K562 (cell line): ENCODE data around the gene WDR93. TPM values are rescaled to one million over a fixed set of nuclear protein-coding genes. Genes with fewer than 3 reads are reported as not detected.
A peak's percentile ranks its signal among the peaks of the same experiment; 100 is the strongest.

ENCODE experiments used
- ARID2 ChIP-seq: fragments of 450-650 bp; IDR thresholded peaks from 2 replicates; pipeline ENCODE4 v1.6.1; 2017; ENCODE audit warnings: antibody characterized with exemption, mild to moderate bottlenecking
- ATF3 ChIP-seq, 2 experiments: fragments of 450-650 bp in 1 of 2; sonication (generic) in 1 of 2; formaldehyde crosslinking in 1 of 2; IDR thresholded peaks in 1 of 2; conservative IDR thresholded peaks in 1 of 2; 2 replicates each; pipeline versions ENCODE4 v1.6.1 to v1.8.1; 2016 to 2023; ENCODE audit warnings: mild to moderate bottlenecking in 2 of 2, moderate library complexity in 2 of 2, inconsistent platforms in 1 of 2, missing genetic modification reagents in 1 of 2
- ATF4 ChIP-seq: fragments of 450-650 bp; formaldehyde crosslinking; IDR thresholded peaks from 2 replicates; pipeline ENCODE4 v1.4.0; 2022; ENCODE audit warnings: mild to moderate bottlenecking, moderate library complexity
- DEAF1 ChIP-seq: fragments of 450-650 bp; formaldehyde crosslinking; IDR thresholded peaks from 2 replicates; pipeline ENCODE4 v1.4.0; 2020; ENCODE audit warnings: mild to moderate bottlenecking, moderate library complexity
- MEF2D ChIP-seq: conservative IDR thresholded peaks from 2 replicates; pipeline ENCODE4 v1.6.1; 2016; ENCODE audit warnings: low read depth, missing genetic modification characterization, missing compliant biosample characterization
- TCF15 ChIP-seq: fragments of 250-450 bp; sonication (Bioruptor Pico); IDR thresholded peaks from 2 replicates; pipeline ENCODE4 v1.8.0; 2022; ENCODE audit warnings: moderate library complexity, mild to moderate bottlenecking, inconsistent platforms
- TFAP4 ChIP-seq: sonication (generic); formaldehyde crosslinking; IDR thresholded peaks from 2 replicates; pipeline ENCODE4 v1.8.0; 2022; ENCODE audit warnings: missing genetic modification reagents, mild to moderate bottlenecking, moderate library complexity, borderline replicate concordance
- ZNF740 ChIP-seq, 3 experiments: fragments of 200-800 bp in 1 of 3; sonication (Bioruptor generic) in 1 of 3; sonication (generic) in 1 of 3; formaldehyde crosslinking in 1 of 3; IDR thresholded peaks; 2 replicates each; pipeline versions ENCODE4 v1.6.1 to v1.8.0; 2016 to 2022; ENCODE audit warnings: mild to moderate bottlenecking in 2 of 3, missing compliant biosample characterization in 2 of 3, missing genetic modification characterization in 2 of 3, missing genetic modification reagents in 1 of 3
- ZNF77 ChIP-seq: fragments of 250-450 bp; sonication (Bioruptor Pico); IDR thresholded peaks from 2 replicates; pipeline ENCODE4 v1.5.0; 2020
- polyA plus RNA-seq, 8 experiments: library from polyadenylated mRNA; depleted of rRNA in 4 of 8; stranded (reverse) in 5 of 8; unstranded in 3 of 8; fragments of >200 nt; fragmentation: Nextera tagmentation in 2 of 8; fragmentation: Illumina TruSeq in 1 of 8; extraction: Ambion mirVana in 2 of 8; extraction: Trizol in 1 of 8; gene quantifications; 2 replicates each; pipeline versions ENCODE4 v1.2.1 to v1.2.3, GENCODE V29; 2011 to 2014; ENCODE audit warnings: inconsistent platforms in 1 of 8, missing spikeins in 1 of 8
- total RNA-seq, 7 experiments: library from RNA; depleted of rRNA in 6 of 7; stranded (reverse); fragments of >200 nt in 6 of 7; fragmentation: Illumina TruSeq in 2 of 7; extraction: Trizol in 2 of 7; gene quantifications; 2 replicates each; pipeline versions ENCODE4 v1.2.1 to v1.2.3, GENCODE V29; 2011 to 2021; ENCODE audit warnings: low replicate concordance in 1 of 7
- TF ChIP-seq, protein P1 (sequence below): fragments of 450-650 bp; IDR thresholded peaks from 2 replicates; pipeline ENCODE4 v1.7.0; 2016; ENCODE audit warnings: borderline replicate concordance
- TF ChIP-seq, protein P2 (sequence below): fragments of 450-650 bp; formaldehyde crosslinking; IDR thresholded peaks from 2 replicates; pipeline ENCODE4 v1.4.0; 2020; ENCODE audit warnings: mild to moderate bottlenecking, mixed read lengths
- TF ChIP-seq, protein P3 (sequence below): IDR thresholded peaks from 3 replicates; pipeline ENCODE4 v1.6.1; 2011; ENCODE audit warnings: borderline replicate concordance, mild to moderate bottlenecking; ENCODE audit not compliant: insufficient read length, insufficient read depth

The WDR93 gene
- total and polyA plus RNA-seq, 9 of the 15 experiments (the other 6 are each of a cell fraction or from before 2014, with no cell fraction given): not detected

DNA sequence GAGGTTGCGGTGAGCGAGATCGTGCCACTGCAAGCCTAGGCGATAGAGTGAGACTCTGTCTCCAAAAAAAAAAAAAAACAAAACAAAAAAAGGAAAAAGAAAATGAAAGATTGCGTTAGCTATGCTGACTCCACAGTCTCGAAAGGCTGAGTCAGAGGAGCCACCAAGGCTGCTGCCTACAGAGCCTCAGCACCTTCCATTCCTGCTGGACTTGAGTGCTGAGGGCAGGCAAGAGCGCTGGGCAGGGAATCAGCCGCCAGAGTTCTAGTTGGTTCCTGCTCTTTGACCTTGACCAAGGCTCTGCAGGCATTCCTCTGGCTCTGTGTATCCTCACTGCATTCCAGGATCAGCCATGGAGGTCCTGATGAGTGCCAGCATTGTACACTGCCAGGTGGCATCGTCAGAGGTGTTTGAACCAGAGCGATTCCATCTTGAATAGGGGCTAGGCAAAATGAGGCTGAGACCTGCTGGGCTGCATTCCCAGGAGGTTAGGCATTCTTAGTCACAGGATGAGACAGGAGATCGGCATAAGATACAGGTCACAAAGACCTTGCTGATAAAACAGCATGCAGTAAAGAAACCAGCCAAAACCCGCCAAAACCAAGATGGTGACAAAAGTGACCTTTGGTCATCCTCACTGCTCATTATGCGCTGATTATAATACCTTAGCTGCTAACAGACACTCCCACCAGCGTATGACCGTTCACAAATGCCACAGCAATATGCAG, 91.4 kb downstream of the WDR93 start (continued):
- TF ChIP-seq TCF15 (peak; percentile 97), ARID2 (no peak), ATF4 (peak; percentile 93), TFAP4 (no peak; the same call in 1 of the 2 replicates), DEAF1 (CRISPR knock-in tag) (peak; percentile 63; the same call in 1 of the 2 replicates), ZNF740 (CRISPR knock-in tag; IDR thresholded peaks at IDR 0.05) (no peak), ZNF740 (tag; IDR thresholded peaks at IDR 0.05) (peak in 1 of 2 experiments; percentile 98; a peak in 2 of 4 replicates), ZNF77 (no peak; the same call in 1 of the 2 replicates), MEF2D (tag) (peak; percentile 99), ATF3 (IDR thresholded peaks at IDR 0.05) (peak; percentile 26; the same call in 1 of the 2 replicates), ATF3 (CRISPR knock-in tag; conservative IDR thresholded peaks at IDR 0.05) (no peak)
- TF ChIP-seq, protein P1, sequence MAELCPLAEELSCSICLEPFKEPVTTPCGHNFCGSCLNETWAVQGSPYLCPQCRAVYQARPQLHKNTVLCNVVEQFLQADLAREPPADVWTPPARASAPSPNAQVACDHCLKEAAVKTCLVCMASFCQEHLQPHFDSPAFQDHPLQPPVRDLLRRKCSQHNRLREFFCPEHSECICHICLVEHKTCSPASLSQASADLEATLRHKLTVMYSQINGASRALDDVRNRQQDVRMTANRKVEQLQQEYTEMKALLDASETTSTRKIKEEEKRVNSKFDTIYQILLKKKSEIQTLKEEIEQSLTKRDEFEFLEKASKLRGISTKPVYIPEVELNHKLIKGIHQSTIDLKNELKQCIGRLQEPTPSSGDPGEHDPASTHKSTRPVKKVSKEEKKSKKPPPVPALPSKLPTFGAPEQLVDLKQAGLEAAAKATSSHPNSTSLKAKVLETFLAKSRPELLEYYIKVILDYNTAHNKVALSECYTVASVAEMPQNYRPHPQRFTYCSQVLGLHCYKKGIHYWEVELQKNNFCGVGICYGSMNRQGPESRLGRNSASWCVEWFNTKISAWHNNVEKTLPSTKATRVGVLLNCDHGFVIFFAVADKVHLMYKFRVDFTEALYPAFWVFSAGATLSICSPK: no peak
- TF ChIP-seq, protein P2, sequence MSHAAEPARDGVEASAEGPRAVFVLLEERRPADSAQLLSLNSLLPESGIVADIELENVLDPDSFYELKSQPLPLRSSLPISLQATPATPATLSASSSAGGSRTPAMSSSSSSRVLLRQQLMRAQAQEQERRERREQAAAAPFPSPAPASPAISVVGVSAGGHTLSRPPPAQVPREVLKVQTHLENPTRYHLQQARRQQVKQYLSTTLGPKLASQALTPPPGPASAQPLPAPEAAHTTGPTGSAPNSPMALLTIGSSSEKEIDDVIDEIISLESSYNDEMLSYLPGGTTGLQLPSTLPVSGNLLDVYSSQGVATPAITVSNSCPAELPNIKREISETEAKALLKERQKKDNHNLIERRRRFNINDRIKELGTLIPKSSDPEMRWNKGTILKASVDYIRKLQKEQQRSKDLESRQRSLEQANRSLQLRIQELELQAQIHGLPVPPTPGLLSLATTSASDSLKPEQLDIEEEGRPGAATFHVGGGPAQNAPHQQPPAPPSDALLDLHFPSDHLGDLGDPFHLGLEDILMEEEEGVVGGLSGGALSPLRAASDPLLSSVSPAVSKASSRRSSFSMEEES (CRISPR knock-in tag): peak; percentile 78
- TF ChIP-seq, protein P3, sequence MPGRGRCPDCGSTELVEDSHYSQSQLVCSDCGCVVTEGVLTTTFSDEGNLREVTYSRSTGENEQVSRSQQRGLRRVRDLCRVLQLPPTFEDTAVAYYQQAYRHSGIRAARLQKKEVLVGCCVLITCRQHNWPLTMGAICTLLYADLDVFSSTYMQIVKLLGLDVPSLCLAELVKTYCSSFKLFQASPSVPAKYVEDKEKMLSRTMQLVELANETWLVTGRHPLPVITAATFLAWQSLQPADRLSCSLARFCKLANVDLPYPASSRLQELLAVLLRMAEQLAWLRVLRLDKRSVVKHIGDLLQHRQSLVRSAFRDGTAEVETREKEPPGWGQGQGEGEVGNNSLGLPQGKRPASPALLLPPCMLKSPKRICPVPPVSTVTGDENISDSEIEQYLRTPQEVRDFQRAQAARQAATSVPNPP: no peak
